HCT116 (cell line): ENCODE results near the gene CHST15. TPM values are rescaled to one million over a fixed set of nuclear protein-coding genes. Genes with fewer than 3 reads are reported as not detected.

Experiments used
- ATAC-seq: fragments of 200-7000 bp; cut with Tn5 transposase; 2 replicates; pipeline ENCODE4 v1.9.1; 2020; ENCODE audit warnings: mild to moderate bottlenecking, moderate library complexity
- BruUV-seq: library from RNA; stranded (reverse); fragments of 400-500 nt; replicated peaks from 2 replicates; lab custom pipeline; 2021; lab: Mats Ljungman, UMichigan
- CTCF ChIA-PET: fragments of 300-600 bp; sonication (Branson Sonifier 250); formaldehyde crosslinking; loops from one replicate; lab custom pipeline; 2021; ENCODE audit warnings: antibody characterized with exemption; lab: Charles Lee
- POLR2A ChIA-PET: fragments of 300-600, 350-600 bp; sonication (Branson Sonifier 250); formaldehyde crosslinking; loops from one replicate; lab custom pipeline; 2021; ENCODE audit warnings: antibody characterized with exemption; lab: Charles Lee
- RAD21 ChIA-PET, 2 experiments: fragments of 300-600 bp; sonication (Branson Sonifier 250); formaldehyde crosslinking; loops; one replicate each; lab custom pipeline; 2023; ENCODE audit warnings: low total read pairs in 2 of 2; ENCODE audit not compliant: uncharacterized antibody in 2 of 2, unreplicated experiment in 2 of 2, low non-redundant PET in 1 of 2; lab: Charles Lee
- DNase-seq: peaks from one replicate; pipeline ENCODE4 v3.0.0-alpha.2; 2010; ENCODE audit warnings: low read depth, low spot score
- H2AFZ ChIP-seq: fragments of 200-600 bp; shearing (Covaris generic), sonication (generic); 2 replicates; pipeline ENCODE4 v1.6.1; 2017; ENCODE audit warnings: low read depth, mixed run types, mixed read lengths, antibody characterized with exemption, low read length; ENCODE audit not compliant: poor library complexity, severe bottlenecking
- H3K27ac ChIP-seq: 2 replicates; pipeline ENCODE4 v1.5.1; 2012; ENCODE audit warnings: low read depth, low read length
- H3K27me3 ChIP-seq: fragments of 200-600 bp; sonication (generic); 2 replicates; pipeline ENCODE4 v1.6.1; 2016; ENCODE audit warnings: mixed run types, low read length, mixed read lengths; ENCODE audit not compliant: insufficient read depth
- H3K36me3 ChIP-seq, 2 experiments: fragments of 200-500 bp in 1 of 2; fragments of 200-600 bp in 1 of 2; sonication (Bioruptor generic) in 1 of 2; sonication (generic) in 1 of 2; 2 replicates each; pipeline versions ENCODE4 v1.5.1 to v1.6.1; 2014 to 2016; ENCODE audit warnings: low read length in 2 of 2, inconsistent platforms in 1 of 2, mixed read lengths in 1 of 2, mixed run types in 1 of 2; ENCODE audit not compliant: insufficient read depth in 2 of 2, control insufficient read depth in 1 of 2
- H3K4me1 ChIP-seq, 2 experiments: fragments of 200-600 bp in 1 of 2; sonication (generic) in 1 of 2; 2 replicates each; pipeline versions ENCODE4 v1.5.1 to v1.6.1; 2012 to 2017; ENCODE audit warnings: low read length in 2 of 2, inconsistent platforms in 1 of 2, mild to moderate bottlenecking in 1 of 2, mixed read lengths in 1 of 2, mixed run types in 1 of 2, moderate library complexity in 1 of 2; ENCODE audit not compliant: insufficient read depth in 2 of 2, control insufficient read depth in 1 of 2
- H3K4me2 ChIP-seq: fragments of 200-600 bp; sonication (generic); 2 replicates; pipeline ENCODE4 v1.6.1; 2017; ENCODE audit warnings: mixed run types, low read length, mixed read lengths
- H3K4me3 ChIP-seq, 2 experiments: fragments of 200-600 bp in 1 of 2; sonication (generic) in 1 of 2; replicated peaks in 1 of 2; 2 replicates each; pipeline ENCODE4 v1.5.1; 2011 to 2016; ENCODE audit warnings: low read length in 2 of 2, control low read depth in 1 of 2, low read depth in 1 of 2, mild to moderate bottlenecking in 1 of 2, mixed read lengths in 1 of 2, mixed run types in 1 of 2
- H3K79me2 ChIP-seq: fragments of 200-600 bp; sonication (generic); 2 replicates; pipeline ENCODE4 v1.6.1; 2017; ENCODE audit warnings: mild to moderate bottlenecking, mixed run types, low read length, moderate library complexity, mixed read lengths; ENCODE audit not compliant: insufficient read depth
- H3K9ac ChIP-seq: fragments of 200-600 bp; sonication (generic); 2 replicates; pipeline ENCODE4 v1.6.1; 2016; ENCODE audit warnings: low read length, mixed read lengths
- H3K9me2 ChIP-seq: fragments of 200-600 bp; sonication (generic), shearing (Covaris generic); 2 replicates; pipeline ENCODE4 v1.6.1; 2017; ENCODE audit warnings: mixed run types, mild to moderate bottlenecking, moderate library complexity; ENCODE audit not compliant: insufficient read depth
- H3K9me3 ChIP-seq, 2 experiments: fragments of 200-500 bp in 1 of 2; fragments of 200-600 bp in 1 of 2; sonication (Bioruptor generic) in 1 of 2; sonication (generic) in 1 of 2; 2 replicates each; pipeline ENCODE4 v1.6.1; 2014 to 2017; ENCODE audit warnings: low read length in 2 of 2, mixed read lengths in 2 of 2, inconsistent platforms in 1 of 2, low read depth in 1 of 2, mild to moderate bottlenecking in 1 of 2, mixed run types in 1 of 2, moderate library complexity in 1 of 2; ENCODE audit not compliant: control insufficient read depth in 1 of 2, insufficient read depth in 1 of 2
- H4K20me1 ChIP-seq: fragments of 200-600 bp; sonication (generic), shearing (Covaris generic); 2 replicates; pipeline ENCODE4 v1.6.1; 2017; ENCODE audit warnings: mixed run types, mild to moderate bottlenecking, moderate library complexity; ENCODE audit not compliant: insufficient read depth
- CBX3 ChIP-seq: IDR thresholded peaks from 2 replicates; pipeline ENCODE4 v1.6.1; 2012; ENCODE audit warnings: low read depth
- ELF1 ChIP-seq: IDR thresholded peaks from 2 replicates; pipeline ENCODE4 v1.6.1; 2012; ENCODE audit warnings: low read depth, borderline replicate concordance
- EZH2 ChIP-seq: fragments of 200-600 bp; sonication (generic); IDR thresholded peaks from 2 replicates; pipeline ENCODE4 v1.6.1; 2017; ENCODE audit warnings: antibody characterized with exemption, mixed run types
- EZH2phosphoT487 ChIP-seq: fragments of 200-600 bp; IDR thresholded peaks from 2 replicates; pipeline ENCODE4 v1.6.1; 2018; ENCODE audit warnings: antibody characterized with exemption, borderline replicate concordance
- MAX ChIP-seq: IDR thresholded peaks from 2 replicates; pipeline ENCODE4 v1.6.1; 2012
- SIN3A ChIP-seq: IDR thresholded peaks from 2 replicates; pipeline ENCODE4 v1.6.1; 2012; ENCODE audit warnings: low read depth
- SP1 ChIP-seq: IDR thresholded peaks from 2 replicates; pipeline ENCODE4 v1.6.1; 2012; ENCODE audit warnings: low read depth
- YY1 ChIP-seq: IDR thresholded peaks from 2 replicates; pipeline ENCODE4 v1.6.1; 2011; ENCODE audit warnings: low read length, low read depth, moderate library complexity, mild to moderate bottlenecking; ENCODE audit not compliant: insufficient replicate concordance; ENCODE audit errors: extremely low read depth
- ZFX ChIP-seq: fragments of 450-650 bp; IDR thresholded peaks from 2 replicates; pipeline ENCODE4 v1.6.1; 2017
- intact Hi-C: fragments of 100-400 bp; cut with micrococcal nuclease; formaldehyde crosslinking; loops from 2 replicates; pipeline ENCODE4 v1.10.0; 2022
- total RNA-seq: library from RNA; stranded (reverse); gene quantifications from one replicate; pipeline ENCODE4 v1.2.1, GENCODE V29; 2021; ENCODE audit not compliant: unreplicated experiment
- TF ChIP-seq, protein P1 (sequence below): IDR thresholded peaks from 2 replicates; pipeline ENCODE4 v1.6.1; 2012; ENCODE audit warnings: low read depth
- TF ChIP-seq, protein P2 (sequence below), 3 experiments: fragments of 200-600 bp in 1 of 3; sonication (generic) in 1 of 3; IDR thresholded peaks in 2 of 3; conservative IDR thresholded peaks in 1 of 3; 2 replicates each; pipeline ENCODE4 v1.5.1; 2012 to 2017; ENCODE audit warnings: low read depth in 2 of 3, low read length in 2 of 3, antibody characterized with exemption in 1 of 3, borderline replicate concordance in 1 of 3, control low read depth in 1 of 3, mild to moderate bottlenecking in 1 of 3, mixed read lengths in 1 of 3, mixed run types in 1 of 3, moderate library complexity in 1 of 3; ENCODE audit not compliant: insufficient read depth in 1 of 3

The CHST15 gene
- total RNA-seq, 1 experiment from 2014 or later, result 47.2 TPM

GRCh38 chr10:124030061-124030460 is 63.3 kb downstream of the CHST15 start:
- Histone ChIP-seq H2AFZ (no peak overlapping the region), H3K27me3 (no peaks in the 10 kb centered on the region), H3K9me2 (no peaks in the 10 kb centered on the region), H3K27ac (no peak overlapping the region), H3K79me2 (no peaks in the 10 kb centered on the region), H3K4me3 (no peak overlapping the region)
- ATAC-seq, result no peak
- no peak for DNase-seq
- POLR2A ChIA-PET, result no interaction called here
- no TSS peak for BruUV-seq
- TF ChIP-seq ZFX (no peak), CBX3 (no peak), EZH2phosphoT487 (no peak), EZH2 (no peak)
- TF ChIP-seq, protein P1, sequence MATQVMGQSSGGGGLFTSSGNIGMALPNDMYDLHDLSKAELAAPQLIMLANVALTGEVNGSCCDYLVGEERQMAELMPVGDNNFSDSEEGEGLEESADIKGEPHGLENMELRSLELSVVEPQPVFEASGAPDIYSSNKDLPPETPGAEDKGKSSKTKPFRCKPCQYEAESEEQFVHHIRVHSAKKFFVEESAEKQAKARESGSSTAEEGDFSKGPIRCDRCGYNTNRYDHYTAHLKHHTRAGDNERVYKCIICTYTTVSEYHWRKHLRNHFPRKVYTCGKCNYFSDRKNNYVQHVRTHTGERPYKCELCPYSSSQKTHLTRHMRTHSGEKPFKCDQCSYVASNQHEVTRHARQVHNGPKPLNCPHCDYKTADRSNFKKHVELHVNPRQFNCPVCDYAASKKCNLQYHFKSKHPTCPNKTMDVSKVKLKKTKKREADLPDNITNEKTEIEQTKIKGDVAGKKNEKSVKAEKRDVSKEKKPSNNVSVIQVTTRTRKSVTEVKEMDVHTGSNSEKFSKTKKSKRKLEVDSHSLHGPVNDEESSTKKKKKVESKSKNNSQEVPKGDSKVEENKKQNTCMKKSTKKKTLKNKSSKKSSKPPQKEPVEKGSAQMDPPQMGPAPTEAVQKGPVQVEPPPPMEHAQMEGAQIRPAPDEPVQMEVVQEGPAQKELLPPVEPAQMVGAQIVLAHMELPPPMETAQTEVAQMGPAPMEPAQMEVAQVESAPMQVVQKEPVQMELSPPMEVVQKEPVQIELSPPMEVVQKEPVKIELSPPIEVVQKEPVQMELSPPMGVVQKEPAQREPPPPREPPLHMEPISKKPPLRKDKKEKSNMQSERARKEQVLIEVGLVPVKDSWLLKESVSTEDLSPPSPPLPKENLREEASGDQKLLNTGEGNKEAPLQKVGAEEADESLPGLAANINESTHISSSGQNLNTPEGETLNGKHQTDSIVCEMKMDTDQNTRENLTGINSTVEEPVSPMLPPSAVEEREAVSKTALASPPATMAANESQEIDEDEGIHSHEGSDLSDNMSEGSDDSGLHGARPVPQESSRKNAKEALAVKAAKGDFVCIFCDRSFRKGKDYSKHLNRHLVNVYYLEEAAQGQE, result no peak
- TF ChIP-seq, all 23 proteins: peak for 0
- Histone ChIP-seq H3K4me2 (no peak overlapping the region), H3K9ac (no peak overlapping the region), H3K9me3 (no peaks in the 10 kb centered on the region), H4K20me1 (no peaks in the 10 kb centered on the region), H3K4me1 (peaks cover 0 to 10% of the 10 kb centered on the region in 2 experiments; a peak in 2 of 4 replicates), H3K36me3 (peaks cover 0 to 2% of the 10 kb centered on the region in 2 experiments; a peak in 2 of 4 replicates)
- RAD21 ChIA-PET, result no interaction called here
- CTCF ChIA-PET, result no interaction called here
- intact Hi-C loops, result no loop called here

GRCh38 chr10:124029559-124029958 is 63.8 kb downstream of the CHST15 start:
- ATAC-seq, result no peak
- Histone ChIP-seq H3K27ac (no peak overlapping the region), H3K4me2 (no peak overlapping the region), H3K4me3 (no peak overlapping the region), H3K79me2 (no peaks in the 10 kb centered on the region), H3K27me3 (no peaks in the 10 kb centered on the region), H3K4me1 (peaks cover 0 to 12% of the 10 kb centered on the region in 2 experiments; a peak in 2 of 4 replicates), H4K20me1 (no peaks in the 10 kb centered on the region), H3K36me3 (peaks cover 0 to 2% of the 10 kb centered on the region in 2 experiments; a peak in 2 of 4 replicates), H3K9me3 (no peaks in the 10 kb centered on the region), H3K9me2 (no peaks in the 10 kb centered on the region), H3K9ac (no peak overlapping the region), H2AFZ (no peak overlapping the region)
- ChIA-PET POLR2A (no interaction called here), RAD21 (no interaction called here), CTCF (no interaction called here)
- intact Hi-C loops, result no loop called here
- DNase-seq, result no peak
- BruUV-seq, result no TSS peak
- TF ChIP-seq YY1 (no peak), EZH2 (no peak), EZH2phosphoT487 (no peak), SP1 (no peak), SIN3A (no peak), MAX (no peak), ELF1 (no peak)
- TF ChIP-seq, protein P2, sequence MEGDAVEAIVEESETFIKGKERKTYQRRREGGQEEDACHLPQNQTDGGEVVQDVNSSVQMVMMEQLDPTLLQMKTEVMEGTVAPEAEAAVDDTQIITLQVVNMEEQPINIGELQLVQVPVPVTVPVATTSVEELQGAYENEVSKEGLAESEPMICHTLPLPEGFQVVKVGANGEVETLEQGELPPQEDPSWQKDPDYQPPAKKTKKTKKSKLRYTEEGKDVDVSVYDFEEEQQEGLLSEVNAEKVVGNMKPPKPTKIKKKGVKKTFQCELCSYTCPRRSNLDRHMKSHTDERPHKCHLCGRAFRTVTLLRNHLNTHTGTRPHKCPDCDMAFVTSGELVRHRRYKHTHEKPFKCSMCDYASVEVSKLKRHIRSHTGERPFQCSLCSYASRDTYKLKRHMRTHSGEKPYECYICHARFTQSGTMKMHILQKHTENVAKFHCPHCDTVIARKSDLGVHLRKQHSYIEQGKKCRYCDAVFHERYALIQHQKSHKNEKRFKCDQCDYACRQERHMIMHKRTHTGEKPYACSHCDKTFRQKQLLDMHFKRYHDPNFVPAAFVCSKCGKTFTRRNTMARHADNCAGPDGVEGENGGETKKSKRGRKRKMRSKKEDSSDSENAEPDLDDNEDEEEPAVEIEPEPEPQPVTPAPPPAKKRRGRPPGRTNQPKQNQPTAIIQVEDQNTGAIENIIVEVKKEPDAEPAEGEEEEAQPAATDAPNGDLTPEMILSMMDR (IDR thresholded peaks at IDR 0.05 in 2 of 3, conservative IDR thresholded peaks at IDR 0.05 in 1 of 3; ENCODE audit: borderline replicate concordance in 1 of 3, insufficient read depth in 1 of 3, low read depth in 2 of 3, low read length in 2 of 3), result no peak
